OCI-LY3 (cell line): ENCODE results near the gene RNASEH2B.

Experiments
- H2AFZ ChIP-seq: fragments of 200-600, 300-600 bp; shearing (Covaris generic); 2 replicates; pipeline ENCODE4 v1.6.0; 2014; ENCODE audit warnings: antibody characterized with exemption, low read depth, low read length
- H3K27ac ChIP-seq: fragments of 200-600, 300-600 bp; sonication (generic); 2 replicates; pipeline ENCODE4 v1.5.1; 2014; ENCODE audit warnings: mild to moderate bottlenecking, low read length, moderate library complexity, mixed read lengths
- H3K27me3 ChIP-seq: fragments of 200-600, 300-600 bp; sonication (generic); 2 replicates; pipeline ENCODE4 v1.6.1; 2014; ENCODE audit warnings: low read depth, low read length, mixed read lengths
- H3K36me3 ChIP-seq: fragments of 200-600, 300-600 bp; sonication (generic); replicated peaks from 2 replicates; pipeline ENCODE3; 2014; ENCODE audit warnings: low read depth, low read length, mixed read lengths
- H3K4me1 ChIP-seq: fragments of 300-600, 200-600 bp; sonication (generic); 2 replicates; pipeline ENCODE4 v1.6.1; 2014; ENCODE audit warnings: low read length, mixed read lengths
- H3K4me2 ChIP-seq: fragments of 200-600, 300-600 bp; sonication (generic); 2 replicates; pipeline ENCODE4 v1.6.1; 2014; ENCODE audit warnings: low read length, mixed read lengths
- H3K4me3 ChIP-seq: fragments of 300-600, 200-600 bp; sonication (generic); 2 replicates; pipeline ENCODE4 v1.5.1; 2014; ENCODE audit warnings: antibody characterized with exemption, mild to moderate bottlenecking, low read length, moderate library complexity
- H3K79me2 ChIP-seq: fragments of 300-600, 200-600 bp; shearing (Covaris generic); 2 replicates; pipeline ENCODE4 v1.6.1; 2014; ENCODE audit warnings: mild to moderate bottlenecking, low read length, mixed read lengths
- H3K9ac ChIP-seq: fragments of 300-600, 200-600 bp; shearing (Covaris generic); 2 replicates; pipeline ENCODE4 v1.6.0; 2014; ENCODE audit warnings: mild to moderate bottlenecking, low read length, moderate library complexity
- H3K9me3 ChIP-seq: fragments of 200-600, 300-600 bp; shearing (Covaris generic); 2 replicates; pipeline ENCODE4 v1.6.1; 2014; ENCODE audit warnings: low read length, mixed read lengths; ENCODE audit not compliant: insufficient read depth
- H4K20me1 ChIP-seq: fragments of 200-600, 300-600 bp; sonication (generic); 2 replicates; pipeline ENCODE4 v1.6.1; 2016; ENCODE audit warnings: low read length, mixed read lengths; ENCODE audit not compliant: insufficient read depth
- EZH2phosphoT487 ChIP-seq: fragments of 200-600 bp; shearing (Covaris generic); IDR thresholded peaks from 2 replicates; pipeline ENCODE4 v1.6.1; 2018; ENCODE audit warnings: antibody characterized with exemption, mixed run types, low read depth
- TF ChIP-seq, protein P1 (sequence below): fragments of 200-600, 300-600 bp; sonication (generic); IDR thresholded peaks from 2 replicates; pipeline ENCODE4 v1.5.1; 2014; ENCODE audit warnings: antibody characterized with exemption, low read length, low read depth

RNASEH2B gene

DNA sequence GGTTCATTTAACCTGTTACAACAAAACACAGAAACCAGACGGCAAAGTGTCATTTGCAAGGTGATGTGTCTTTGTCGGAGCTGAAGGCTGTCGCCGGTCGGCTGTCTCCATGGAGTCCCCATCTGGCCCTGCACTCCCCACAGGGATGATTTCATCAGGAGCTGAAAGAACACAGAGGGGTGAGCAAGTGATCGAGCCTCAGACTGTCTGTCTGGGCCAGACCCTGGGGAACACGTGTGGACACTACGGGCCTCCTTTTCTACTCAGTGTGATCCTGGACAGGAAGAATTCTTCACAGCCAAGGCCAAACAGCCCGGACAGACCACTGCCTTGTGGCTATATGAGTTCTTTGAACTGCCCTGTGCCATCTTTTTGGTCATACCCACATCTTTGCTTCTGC is 85.1 kb downstream of the RNASEH2B start:
- TF ChIP-seq EZH2phosphoT487, result no peak
- TF ChIP-seq, protein P1, sequence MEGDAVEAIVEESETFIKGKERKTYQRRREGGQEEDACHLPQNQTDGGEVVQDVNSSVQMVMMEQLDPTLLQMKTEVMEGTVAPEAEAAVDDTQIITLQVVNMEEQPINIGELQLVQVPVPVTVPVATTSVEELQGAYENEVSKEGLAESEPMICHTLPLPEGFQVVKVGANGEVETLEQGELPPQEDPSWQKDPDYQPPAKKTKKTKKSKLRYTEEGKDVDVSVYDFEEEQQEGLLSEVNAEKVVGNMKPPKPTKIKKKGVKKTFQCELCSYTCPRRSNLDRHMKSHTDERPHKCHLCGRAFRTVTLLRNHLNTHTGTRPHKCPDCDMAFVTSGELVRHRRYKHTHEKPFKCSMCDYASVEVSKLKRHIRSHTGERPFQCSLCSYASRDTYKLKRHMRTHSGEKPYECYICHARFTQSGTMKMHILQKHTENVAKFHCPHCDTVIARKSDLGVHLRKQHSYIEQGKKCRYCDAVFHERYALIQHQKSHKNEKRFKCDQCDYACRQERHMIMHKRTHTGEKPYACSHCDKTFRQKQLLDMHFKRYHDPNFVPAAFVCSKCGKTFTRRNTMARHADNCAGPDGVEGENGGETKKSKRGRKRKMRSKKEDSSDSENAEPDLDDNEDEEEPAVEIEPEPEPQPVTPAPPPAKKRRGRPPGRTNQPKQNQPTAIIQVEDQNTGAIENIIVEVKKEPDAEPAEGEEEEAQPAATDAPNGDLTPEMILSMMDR, result no peak
- peaks cover 10% of the 10 kb centered on the region for H3K4me1 ChIP-seq
- H3K79me2 ChIP-seq, result no peaks in the 10 kb centered on the region
- H3K9me3 ChIP-seq, result no peaks in the 10 kb centered on the region
- no peak overlapping the region for H2AFZ ChIP-seq
- no peaks in the 10 kb centered on the region for H4K20me1 ChIP-seq
- H3K4me3 ChIP-seq, result no peak overlapping the region
- no peak overlapping the region for H3K27ac ChIP-seq
- no peaks in the 10 kb centered on the region for H3K36me3 ChIP-seq
- H3K4me2 ChIP-seq, result no peak overlapping the region
- no peak overlapping the region for H3K9ac ChIP-seq
- no peaks in the 10 kb centered on the region for H3K27me3 ChIP-seq

DNA sequence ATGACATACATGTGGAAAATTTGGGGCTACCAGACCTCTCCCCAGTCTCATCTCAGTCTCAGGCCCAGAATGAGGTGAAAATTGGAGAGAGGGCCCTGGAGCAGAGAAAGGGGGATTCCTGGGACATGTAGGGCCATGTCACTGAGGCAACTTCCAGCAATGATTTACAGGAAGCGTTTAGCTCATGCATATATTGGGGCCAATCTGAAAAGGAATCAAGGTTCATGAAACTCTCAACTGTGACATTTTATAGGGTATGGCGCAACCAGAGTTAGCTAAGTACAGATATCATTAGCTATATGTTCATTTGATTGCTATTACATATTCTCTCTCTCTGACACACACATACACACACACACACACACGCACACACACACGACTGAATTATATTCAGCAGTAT is 86.3 kb downstream of the RNASEH2B start:
- Histone ChIP-seq H3K79me2 (no peaks in the 10 kb centered on the region), H4K20me1 (no peaks in the 10 kb centered on the region), H3K36me3 (no peaks in the 10 kb centered on the region), H3K9me3 (no peaks in the 10 kb centered on the region), H3K4me1 (peaks cover 10% of the 10 kb centered on the region), H3K9ac (no peak overlapping the region), H3K4me2 (no peak overlapping the region), H2AFZ (no peak overlapping the region), H3K27me3 (no peaks in the 10 kb centered on the region), H3K4me3 (no peak overlapping the region), H3K27ac (no peak overlapping the region)
- TF ChIP-seq, protein P1, result no peak
- TF ChIP-seq EZH2phosphoT487, result no peak

DNA sequence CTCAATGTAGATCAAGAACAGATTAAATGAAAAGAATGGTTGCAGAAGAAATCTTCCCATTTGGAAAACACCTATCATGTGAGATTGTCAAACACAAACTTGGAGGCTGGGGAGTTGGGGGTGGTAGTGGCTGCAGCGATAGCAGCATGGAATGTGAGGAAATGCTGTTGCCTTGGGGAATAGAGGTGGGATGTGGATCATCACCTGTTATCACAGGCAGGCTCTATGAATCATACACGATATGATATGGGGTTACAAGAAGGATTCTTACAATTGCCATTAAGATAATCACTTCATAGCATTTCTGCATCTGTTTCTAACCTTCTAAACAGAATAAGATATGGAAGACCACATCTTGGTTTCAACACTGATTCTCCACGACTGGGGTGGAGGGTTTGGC is 88.7 kb downstream of the RNASEH2B start:
- H3K79me2 ChIP-seq, result no peaks in the 10 kb centered on the region
- no peak overlapping the region for H2AFZ ChIP-seq
- no peak overlapping the region for H3K9ac ChIP-seq
- H3K27me3 ChIP-seq, result no peaks in the 10 kb centered on the region
- no peaks in the 10 kb centered on the region for H3K36me3 ChIP-seq
- no peaks in the 10 kb centered on the region for H3K9me3 ChIP-seq
- no peak overlapping the region for H3K4me2 ChIP-seq
- H3K27ac ChIP-seq, result no peak overlapping the region
- TF ChIP-seq EZH2phosphoT487, result no peak
- TF ChIP-seq, protein P1, result no peak
- H3K4me1 ChIP-seq, result no peaks in the 10 kb centered on the region
- no peaks in the 10 kb centered on the region for H4K20me1 ChIP-seq
- no peak overlapping the region for H3K4me3 ChIP-seq

DNA sequence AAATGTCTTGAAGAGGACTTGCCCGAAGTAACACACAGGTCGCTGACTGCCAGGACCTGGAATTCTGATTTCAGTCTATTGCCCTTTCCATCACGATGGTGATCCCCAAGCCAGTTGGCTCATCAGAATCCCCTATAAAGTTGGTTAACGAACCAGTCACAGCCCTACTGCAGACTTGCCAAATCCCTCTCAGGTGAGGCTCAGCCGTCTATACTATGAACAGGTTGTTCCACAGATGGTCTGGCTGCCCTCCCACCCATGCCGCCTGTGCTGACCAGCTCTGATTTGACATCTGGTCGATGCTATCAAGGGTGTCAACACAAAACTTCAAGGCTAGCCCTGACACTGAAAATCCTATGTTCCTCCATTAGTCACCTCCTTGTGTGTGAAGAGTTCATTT is 90.0 kb downstream of the RNASEH2B start:
- H3K9me3 ChIP-seq, result no peaks in the 10 kb centered on the region
- no peaks in the 10 kb centered on the region for H3K36me3 ChIP-seq
- no peak for TF ChIP-seq EZH2phosphoT487
- TF ChIP-seq, protein P1, result no peak
- H4K20me1 ChIP-seq, result no peaks in the 10 kb centered on the region
- H3K27ac ChIP-seq, result no peak overlapping the region
- H3K4me2 ChIP-seq, result no peak overlapping the region
- no peaks in the 10 kb centered on the region for H3K79me2 ChIP-seq
- H3K9ac ChIP-seq, result no peak overlapping the region
- H3K27me3 ChIP-seq, result no peaks in the 10 kb centered on the region
- no peak overlapping the region for H3K4me3 ChIP-seq
- no peaks in the 10 kb centered on the region for H3K4me1 ChIP-seq
- H2AFZ ChIP-seq, result no peak overlapping the region
